Measurements from ENCODE around the gene PEX7.
"Not testable (repeated sequence)": the region's sequence is repeated elsewhere in the genome, so short reads cannot be mapped to it uniquely, and the experiment has no call there.

PEX7 gene

GRCh38 chr6:136895901-136896300 is 73.5 kb downstream of the PEX7 start:
- no peak for DNase-seq (ENCODE audit: low read depth in 2 of 2)

GRCh38 chr6:136897071-136897470 is 74.7 kb downstream of the PEX7 start:
- DNase-seq (ENCODE audit: low read depth in 2 of 2): no peak

GRCh38 chr6:136901212-136901784 is 78.9 kb downstream of the PEX7 start:
- DNase-seq (ENCODE audit: low read depth in 2 of 2): no peak

GRCh38 chr6:136904477-136904876 is 82.1 kb downstream of the PEX7 start:
- DNase-seq (ENCODE audit: low read depth in 2 of 2): not testable (repeated sequence)

DNA sequence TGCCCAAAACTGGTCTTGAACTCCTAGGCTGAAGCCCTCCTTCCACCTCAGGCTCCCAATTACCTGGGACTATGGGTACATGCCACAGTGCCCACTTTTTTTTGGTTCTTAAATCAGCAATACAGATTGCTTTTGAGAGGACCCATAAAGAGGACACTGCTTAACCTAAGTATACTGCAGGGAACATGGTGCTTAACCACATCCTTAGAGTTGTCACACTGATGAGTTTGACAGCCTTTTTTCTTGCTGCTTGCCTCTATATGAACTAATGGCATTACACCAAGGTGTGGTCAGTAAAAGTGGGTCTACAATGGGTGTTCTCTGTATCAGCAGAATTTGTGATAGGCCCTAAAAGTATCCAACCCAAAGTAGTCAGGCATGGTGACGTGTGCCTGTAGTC is 92.6 kb downstream of the PEX7 start:
- DNase-seq (ENCODE audit: low read depth in 2 of 2): no peak

DNA sequence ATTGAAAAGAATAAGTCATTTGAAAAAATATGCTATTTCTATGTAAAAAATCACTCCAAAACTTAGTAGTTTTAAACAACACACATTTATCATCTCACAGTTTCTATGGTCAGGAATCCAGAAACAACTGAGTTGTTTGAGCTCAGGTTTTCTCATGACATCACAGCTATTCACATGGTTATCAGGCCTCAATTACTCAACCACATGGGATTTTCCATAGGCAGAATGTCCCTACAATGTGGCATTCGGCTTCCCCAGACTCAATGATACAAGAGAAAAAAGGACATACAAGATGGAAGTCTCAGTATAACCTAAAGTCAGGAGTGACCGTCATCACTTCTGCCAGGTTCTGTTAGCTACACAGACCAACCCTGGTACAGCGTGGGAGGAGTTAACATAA is 96.3 kb downstream of the PEX7 start:
- DNase-seq (ENCODE audit: low read depth in 2 of 2): no peak

- no peak for DNase-seq (ENCODE audit: low read depth in 2 of 2)
Observed at GRCh38 chr6:136920216-136920615, 97.8 kb downstream of the PEX7 start.

- no peak for DNase-seq (ENCODE audit: low read depth in 2 of 2)
Observed at GRCh38 chr6:136920671-136921380, 98.4 kb downstream of the PEX7 start.

DNA sequence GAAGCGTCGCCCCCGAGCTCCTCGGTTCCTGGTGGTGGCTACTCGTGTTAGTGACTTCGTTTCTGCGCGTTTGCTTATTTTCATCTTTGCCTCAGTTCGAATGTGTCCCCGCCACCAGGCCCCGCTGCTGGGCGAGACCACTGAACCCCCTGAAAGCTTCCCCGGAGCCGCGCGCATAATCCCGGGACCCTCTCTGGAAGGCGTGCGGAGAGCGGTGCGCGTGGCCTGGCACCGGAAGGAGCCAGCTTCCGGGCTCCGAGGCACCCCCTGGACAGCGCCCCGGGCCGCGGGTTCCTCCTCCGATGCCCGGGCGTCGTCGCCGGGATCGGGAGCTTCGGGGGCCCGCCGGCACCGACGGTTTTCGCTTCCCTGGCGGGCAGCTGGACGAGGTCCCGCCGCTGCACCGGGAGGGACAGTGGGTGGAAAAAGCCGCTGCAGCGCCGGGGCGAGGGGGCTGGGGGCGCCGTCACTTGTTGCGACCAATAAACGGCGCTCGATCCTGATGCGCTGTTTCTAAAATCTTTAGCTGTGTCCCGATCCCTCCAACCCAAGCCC is 99.1 kb downstream of the PEX7 start:
- no peak for DNase-seq (ENCODE audit: low read depth in 2 of 2)

DNA sequence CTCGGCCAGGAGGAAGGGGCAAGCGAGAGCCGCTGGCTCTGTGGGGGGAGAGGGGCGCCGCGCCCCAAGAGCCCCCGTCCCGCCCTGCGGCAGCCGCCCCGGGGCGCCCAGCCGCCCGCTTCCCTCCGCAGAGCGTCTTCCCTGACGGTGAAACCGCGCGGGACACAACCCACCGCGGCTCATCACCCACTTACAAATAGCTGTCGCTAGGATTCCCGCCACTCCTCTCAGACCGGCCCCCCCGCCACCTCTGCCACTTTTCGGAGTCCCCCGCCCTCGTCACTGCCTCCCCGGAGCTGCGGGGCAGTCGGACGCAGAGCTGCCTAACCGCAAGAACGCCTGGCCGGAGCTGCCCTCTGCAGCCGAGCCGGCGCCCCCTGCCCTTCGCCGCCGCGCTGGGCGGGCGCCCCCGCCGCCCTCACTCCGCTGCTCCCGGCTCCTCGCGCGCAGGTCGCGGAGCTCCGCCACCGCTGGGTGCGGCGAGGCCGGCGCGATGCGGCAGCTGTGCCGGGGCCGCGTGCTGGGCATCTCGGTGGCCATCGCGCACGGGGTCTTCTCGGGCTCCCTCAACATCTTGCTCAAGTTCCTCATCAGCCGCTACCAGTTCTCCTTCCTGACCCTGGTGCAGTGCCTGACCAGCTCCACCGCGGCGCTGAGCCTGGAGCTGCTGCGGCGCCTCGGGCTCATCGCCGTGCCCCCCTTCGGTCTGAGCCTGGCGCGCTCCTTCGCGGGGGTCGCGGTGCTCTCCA is 99.7 kb downstream of the PEX7 start, which contains the start of gene SLC35D3:
Gene SLC35D3, plus strand, starts transcription at position 366 of the 749 bp plus-strand sequence. Its CDS starts 128 bp downstream, at position 494.
- DNase-seq (ENCODE audit: low read depth in 2 of 2): no peak

- DNase-seq (ENCODE audit: low read depth in 2 of 2): no peak
Observed at GRCh38 chr6:136922685-136923006, 100.3 kb downstream of the PEX7 start.

DNA sequence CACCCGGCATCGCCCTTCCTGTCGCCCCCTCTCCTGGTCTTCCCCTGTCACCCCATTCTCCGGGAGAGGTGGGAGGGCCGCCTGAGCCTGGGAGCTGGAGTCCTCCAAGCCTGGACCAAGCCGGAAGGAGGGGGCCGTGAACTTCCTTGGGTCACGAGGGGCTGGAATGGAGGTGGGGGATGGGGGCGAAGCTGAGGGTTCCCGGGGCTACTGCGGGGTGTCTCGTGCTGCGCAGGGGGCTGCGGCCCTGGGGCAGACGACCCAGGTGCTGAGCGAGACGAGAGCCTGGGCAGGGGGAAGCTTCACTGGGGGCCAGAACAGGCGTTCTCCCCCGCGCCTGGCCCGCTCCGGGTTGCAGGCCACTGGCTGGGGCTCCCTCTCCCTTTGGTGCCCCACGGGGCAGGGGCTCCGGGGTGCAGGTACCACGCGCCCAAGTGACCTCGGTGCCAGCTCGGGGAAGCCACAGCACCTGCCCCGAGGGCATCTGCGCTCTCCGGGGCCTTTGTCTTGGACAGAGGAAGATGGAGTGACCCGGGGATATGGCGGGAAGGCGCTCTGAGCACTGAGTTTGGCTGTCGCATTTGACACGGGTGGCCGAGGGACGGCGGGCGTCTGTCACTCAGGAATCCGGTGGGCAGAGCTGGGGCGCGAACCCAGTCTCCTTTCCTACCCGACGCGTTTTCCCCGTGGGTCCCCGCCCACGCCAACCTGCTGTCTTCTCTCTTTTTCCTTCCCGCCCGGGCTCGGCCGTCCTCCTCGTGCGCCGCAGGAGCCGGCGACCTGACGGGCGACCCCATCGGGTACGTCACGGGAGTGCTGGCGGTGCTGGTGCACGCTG is 100.9 kb downstream of the PEX7 start:
- DNase-seq (ENCODE audit: low read depth in 2 of 2): no peak

- DNase-seq (ENCODE audit: low read depth in 2 of 2): no peak
Observed at GRCh38 chr6:136923954-136924673, 101.7 kb downstream of the PEX7 start.

DNA sequence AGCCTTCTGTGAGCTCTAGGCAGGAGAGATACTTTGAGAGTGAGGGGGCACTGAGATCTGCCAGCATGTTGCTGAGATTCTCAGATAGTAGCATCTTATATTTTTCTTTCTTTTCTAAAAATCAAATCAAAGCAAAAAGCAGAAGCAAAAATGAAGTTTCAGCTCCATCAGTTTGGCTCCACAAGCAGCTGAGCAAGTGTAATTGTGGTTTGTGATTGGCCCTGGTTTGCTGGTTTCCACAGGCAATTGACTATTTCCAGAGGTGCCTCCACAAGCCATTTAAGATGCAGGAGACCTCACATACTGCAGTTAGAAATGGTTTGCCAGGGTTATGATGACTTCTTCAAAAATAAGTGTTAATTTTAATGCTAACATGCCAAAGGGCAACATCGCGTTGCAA is 104.0 kb downstream of the PEX7 start:
- no peak for DNase-seq (ENCODE audit: low read depth in 2 of 2)

- no peak for DNase-seq (ENCODE audit: low read depth in 2 of 2)
Observed at GRCh38 chr6:136927292-136927691, 104.9 kb downstream of the PEX7 start.

DNA sequence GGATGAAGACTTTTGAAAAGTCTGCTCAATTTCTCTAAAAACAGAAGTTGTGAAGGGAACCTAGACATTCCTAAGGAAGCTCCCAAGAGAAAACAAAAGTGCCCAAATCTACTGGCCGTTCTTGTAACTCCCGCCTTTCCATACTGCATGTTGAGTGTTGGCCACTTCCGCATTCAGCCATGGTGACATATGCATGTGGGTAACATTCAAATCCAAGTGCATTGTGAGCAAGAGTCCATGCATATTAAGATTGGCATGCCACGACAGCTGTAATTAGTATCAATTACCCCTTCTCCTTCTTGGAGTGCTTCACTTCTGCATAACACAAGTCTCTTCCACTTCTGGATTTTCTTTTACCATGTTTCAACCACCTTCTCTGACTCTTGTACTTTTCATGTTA is 108.1 kb downstream of the PEX7 start:
- no peak for DNase-seq (ENCODE audit: low read depth in 2 of 2)

DNA sequence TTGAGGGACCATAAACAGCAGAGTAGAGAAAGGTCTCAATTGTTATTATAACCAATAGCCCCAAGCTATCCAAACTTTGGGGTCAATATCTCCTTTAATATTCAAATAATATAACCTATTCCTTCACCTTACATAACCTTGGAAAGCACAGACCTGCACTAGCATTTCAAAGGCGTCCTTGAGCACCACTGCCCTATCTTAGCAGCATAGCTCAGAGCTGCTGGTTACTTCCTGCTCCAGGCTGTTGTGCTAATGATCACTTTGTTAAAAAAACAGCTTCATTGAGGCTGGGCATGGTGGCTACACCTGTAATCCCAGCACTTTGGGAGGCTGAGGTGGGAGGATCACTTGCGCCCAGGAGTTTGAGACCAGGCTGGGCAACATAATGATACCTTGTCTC is 110.2 kb downstream of the PEX7 start:
- DNase-seq (ENCODE audit: low read depth in 2 of 2): no peak

DNA sequence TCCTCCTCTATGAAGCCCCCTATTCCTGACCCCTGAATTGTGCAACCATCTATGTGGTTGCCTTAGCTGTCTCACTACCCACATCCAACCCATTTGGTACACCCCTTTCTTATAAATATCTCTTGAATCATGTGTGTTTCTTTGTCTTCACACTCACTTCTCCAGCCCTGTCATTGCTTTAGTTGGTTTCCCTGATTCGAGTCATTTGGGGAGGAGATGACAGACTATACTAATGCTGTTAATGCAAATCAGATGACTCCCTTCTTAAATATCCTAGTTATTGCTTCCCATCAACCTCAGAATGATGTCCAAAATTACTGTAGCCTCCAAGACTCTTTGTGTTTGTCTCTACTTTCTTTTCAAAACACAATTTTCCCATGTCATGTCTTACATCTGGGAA is 122.7 kb downstream of the PEX7 start:
- DNase-seq (ENCODE audit: low read depth in 2 of 2): no peak

- DNase-seq (ENCODE audit: low read depth in 2 of 2): no peak
Observed at GRCh38 chr6:136945711-136946121, 123.3 kb downstream of the PEX7 start.

- no peak for DNase-seq (ENCODE audit: low read depth in 2 of 2)
Observed at GRCh38 chr6:136947037-136947436, 124.6 kb downstream of the PEX7 start.

DNA sequence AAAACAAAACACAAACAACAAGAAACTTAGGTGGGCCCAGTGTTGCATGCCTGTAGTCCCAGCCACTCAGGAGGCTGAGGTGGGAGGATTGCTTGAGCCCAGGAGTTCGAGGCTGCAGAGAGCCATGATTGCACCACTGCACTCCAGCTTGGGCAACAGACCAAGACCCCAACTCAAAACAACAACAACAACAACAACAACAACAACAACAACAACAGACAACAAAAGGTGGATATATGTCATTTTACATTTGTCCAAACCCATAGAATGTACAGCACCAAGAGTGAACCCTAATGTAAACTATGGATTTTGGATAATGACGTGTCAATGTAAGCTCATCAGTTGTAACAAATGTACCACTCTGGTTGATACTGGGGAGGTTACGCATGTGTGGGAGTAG is 127.6 kb downstream of the PEX7 start:
- not testable (repeated sequence) for DNase-seq (ENCODE audit: low read depth in 2 of 2)

Measured in fibroblast of skin of left biceps (primary cell).